KMS-11 (cell line): ENCODE data around the gene TEKT5.
"Not testable (repeated sequence)": the region's sequence is repeated elsewhere in the genome, so short reads cannot be mapped to it uniquely, and the experiment has no call there.

Experiments used
- H2AFZ ChIP-seq: fragments of 200-600 bp; sonication (generic); 2 replicates; pipeline ENCODE4 v1.6.1; 2016; ENCODE audit warnings: antibody characterized with exemption, mixed run types, low read depth
- H3K27ac ChIP-seq: fragments of 200-600 bp; sonication (generic); 2 replicates; pipeline ENCODE4 v1.6.1; 2016; ENCODE audit warnings: mild to moderate bottlenecking, mixed run types
- H3K27me3 ChIP-seq: fragments of 200-600 bp; sonication (generic); 2 replicates; pipeline ENCODE4 v1.6.1; 2017; ENCODE audit warnings: mild to moderate bottlenecking, low read depth, mixed run types, moderate library complexity; ENCODE audit not compliant: insufficient read depth
- H3K36me3 ChIP-seq: fragments of 200-600 bp; sonication (generic); 2 replicates; pipeline ENCODE4 v1.6.1; 2017; ENCODE audit warnings: mild to moderate bottlenecking, mixed run types; ENCODE audit not compliant: insufficient read depth
- H3K4me1 ChIP-seq: fragments of 200-600 bp; sonication (generic); 2 replicates; pipeline ENCODE4 v1.6.1; 2016; ENCODE audit warnings: mild to moderate bottlenecking, low read depth, mixed run types; ENCODE audit not compliant: poor library complexity, severe bottlenecking
- H3K4me2 ChIP-seq: fragments of 200-600 bp; sonication (generic); 2 replicates; pipeline ENCODE4 v1.7.0; 2016; ENCODE audit warnings: mild to moderate bottlenecking, mixed run types
- H3K4me3 ChIP-seq: fragments of 200-600 bp; sonication (generic); IDR thresholded peaks from 2 replicates; pipeline ENCODE4 v1.6.1; 2017; ENCODE audit warnings: low read depth, low read length, mixed read lengths; ENCODE audit not compliant: insufficient read depth
- H3K79me2 ChIP-seq: fragments of 200-600 bp; sonication (generic); 2 replicates; pipeline ENCODE4 v1.6.1; 2016; ENCODE audit warnings: low read depth, mixed run types; ENCODE audit not compliant: insufficient read depth
- H3K9ac ChIP-seq: fragments of 200-600 bp; sonication (generic); 2 replicates; pipeline ENCODE4 v1.6.1; 2016; ENCODE audit warnings: mild to moderate bottlenecking, mixed run types
- H4K20me1 ChIP-seq: fragments of 200-600 bp; sonication (generic); 2 replicates; pipeline ENCODE4 v1.6.1; 2016; ENCODE audit warnings: mild to moderate bottlenecking, mixed run types; ENCODE audit not compliant: insufficient read depth
- TF ChIP-seq, protein P1 (sequence below): fragments of 200-600 bp; sonication (generic); conservative IDR thresholded peaks from 2 replicates; pipeline ENCODE4 v1.6.1; 2017; ENCODE audit warnings: low read depth, mild to moderate bottlenecking, antibody characterized with exemption, low read length, moderate library complexity, mixed read lengths

TEKT5 gene

DNA sequence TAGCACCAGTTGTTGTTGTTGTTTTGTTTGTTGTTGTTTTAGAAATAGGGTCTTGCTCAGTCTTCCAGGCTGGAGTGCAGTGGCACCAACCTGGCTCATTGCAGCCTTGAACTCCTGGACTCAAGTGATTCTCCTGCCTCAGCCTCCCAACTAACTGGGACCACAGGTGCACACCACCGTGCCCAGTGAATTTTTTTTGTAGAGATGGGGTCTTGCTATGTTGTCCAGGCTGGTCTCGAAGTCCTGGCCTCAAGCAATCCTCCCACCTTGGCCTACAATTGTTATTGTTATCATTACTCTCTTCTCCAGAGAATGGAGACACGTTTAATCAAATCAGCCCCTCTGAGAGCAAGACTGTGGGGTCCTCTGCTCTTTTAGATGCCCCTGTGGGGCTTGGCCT is 71.7 kb downstream of the TEKT5 start:
- Histone ChIP-seq H3K27me3 (no peaks in the 10 kb centered on the region), H3K27ac (no peak overlapping the region), H3K4me2 (no peak overlapping the region), H3K79me2 (no peaks in the 10 kb centered on the region), H3K36me3 (no peaks in the 10 kb centered on the region), H3K9ac (no peak overlapping the region), H4K20me1 (no peaks in the 10 kb centered on the region), H3K4me3 (no peak overlapping the region), H2AFZ (no peak overlapping the region), H3K4me1 (peaks cover 7% of the 10 kb centered on the region)
- TF ChIP-seq, protein P1, sequence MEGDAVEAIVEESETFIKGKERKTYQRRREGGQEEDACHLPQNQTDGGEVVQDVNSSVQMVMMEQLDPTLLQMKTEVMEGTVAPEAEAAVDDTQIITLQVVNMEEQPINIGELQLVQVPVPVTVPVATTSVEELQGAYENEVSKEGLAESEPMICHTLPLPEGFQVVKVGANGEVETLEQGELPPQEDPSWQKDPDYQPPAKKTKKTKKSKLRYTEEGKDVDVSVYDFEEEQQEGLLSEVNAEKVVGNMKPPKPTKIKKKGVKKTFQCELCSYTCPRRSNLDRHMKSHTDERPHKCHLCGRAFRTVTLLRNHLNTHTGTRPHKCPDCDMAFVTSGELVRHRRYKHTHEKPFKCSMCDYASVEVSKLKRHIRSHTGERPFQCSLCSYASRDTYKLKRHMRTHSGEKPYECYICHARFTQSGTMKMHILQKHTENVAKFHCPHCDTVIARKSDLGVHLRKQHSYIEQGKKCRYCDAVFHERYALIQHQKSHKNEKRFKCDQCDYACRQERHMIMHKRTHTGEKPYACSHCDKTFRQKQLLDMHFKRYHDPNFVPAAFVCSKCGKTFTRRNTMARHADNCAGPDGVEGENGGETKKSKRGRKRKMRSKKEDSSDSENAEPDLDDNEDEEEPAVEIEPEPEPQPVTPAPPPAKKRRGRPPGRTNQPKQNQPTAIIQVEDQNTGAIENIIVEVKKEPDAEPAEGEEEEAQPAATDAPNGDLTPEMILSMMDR: no peak

GRCh38 chr16:10622036-10622921 is 72.5 kb downstream of the TEKT5 start:
- H3K36me3 ChIP-seq: no peaks in the 10 kb centered on the region
- no peak overlapping the region for H3K27ac ChIP-seq
- H3K4me1 ChIP-seq: peaks cover 7% of the 10 kb centered on the region
- H3K27me3 ChIP-seq: no peaks in the 10 kb centered on the region
- no peak overlapping the region for H2AFZ ChIP-seq
- H3K4me2 ChIP-seq: no peak overlapping the region
- H4K20me1 ChIP-seq: no peaks in the 10 kb centered on the region
- H3K4me3 ChIP-seq: no peak overlapping the region
- no peaks in the 10 kb centered on the region for H3K79me2 ChIP-seq
- TF ChIP-seq, protein P1: no peak
- H3K9ac ChIP-seq: no peak overlapping the region

GRCh38 chr16:10621216-10621949 is 73.3 kb downstream of the TEKT5 start:
- not testable (repeated sequence) for H3K4me1 ChIP-seq, H3K79me2 ChIP-seq, H3K27ac ChIP-seq, H2AFZ ChIP-seq, H3K36me3 ChIP-seq, H3K4me2 ChIP-seq, H3K4me3 ChIP-seq, H3K9ac ChIP-seq, H3K27me3 ChIP-seq, H4K20me1 ChIP-seq

DNA sequence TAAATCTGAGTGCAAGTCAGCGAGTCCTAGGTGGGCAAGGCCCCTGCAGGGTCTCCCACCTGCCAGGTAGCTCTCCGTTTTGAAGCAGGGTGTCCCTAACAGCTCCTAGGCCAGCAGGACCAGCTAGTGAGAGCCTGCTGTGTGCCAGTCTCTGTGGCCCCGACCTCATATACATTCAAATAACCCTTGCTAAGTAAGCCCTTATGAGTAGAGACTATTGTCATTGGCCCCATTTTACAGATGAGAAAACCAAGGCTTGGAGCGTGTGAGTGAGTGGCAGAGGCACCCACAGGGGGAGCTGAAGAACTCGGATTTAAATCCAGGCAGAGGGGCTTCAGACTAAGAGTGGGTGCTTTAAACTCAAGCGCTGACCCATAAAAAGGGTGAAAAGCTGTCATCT is 74.6 kb downstream of the TEKT5 start:
- no peaks in the 10 kb centered on the region for H3K4me1 ChIP-seq
- no peaks in the 10 kb centered on the region for H3K36me3 ChIP-seq
- no peak overlapping the region for H3K9ac ChIP-seq
- H3K79me2 ChIP-seq: no peaks in the 10 kb centered on the region
- H3K4me2 ChIP-seq: no peak overlapping the region
- H2AFZ ChIP-seq: no peak overlapping the region
- no peak overlapping the region for H3K4me3 ChIP-seq
- no peaks in the 10 kb centered on the region for H4K20me1 ChIP-seq
- TF ChIP-seq, protein P1: no peak
- no peak overlapping the region for H3K27ac ChIP-seq
- H3K27me3 ChIP-seq: no peaks in the 10 kb centered on the region
